NCI-H345 treated with DMSO at 0.1 percent for 48 hours (cell line): ENCODE data around the gene GLRA2.

Source experiments
- DNase-seq: peaks from one replicate; lab custom pipeline; 2025; ENCODE audit not compliant: unreplicated experiment; lab: John Stamatoyannopoulos, UW

GLRA2 gene

GRCh38 chrX:14697451-14697850 lies 168.1 kb downstream of the GLRA2 start:
- peak; percentile 2 for DNase-seq

GRCh38 chrX:14698790-14699189 lies 169.5 kb downstream of the GLRA2 start:
- no peak for DNase-seq

DNA sequence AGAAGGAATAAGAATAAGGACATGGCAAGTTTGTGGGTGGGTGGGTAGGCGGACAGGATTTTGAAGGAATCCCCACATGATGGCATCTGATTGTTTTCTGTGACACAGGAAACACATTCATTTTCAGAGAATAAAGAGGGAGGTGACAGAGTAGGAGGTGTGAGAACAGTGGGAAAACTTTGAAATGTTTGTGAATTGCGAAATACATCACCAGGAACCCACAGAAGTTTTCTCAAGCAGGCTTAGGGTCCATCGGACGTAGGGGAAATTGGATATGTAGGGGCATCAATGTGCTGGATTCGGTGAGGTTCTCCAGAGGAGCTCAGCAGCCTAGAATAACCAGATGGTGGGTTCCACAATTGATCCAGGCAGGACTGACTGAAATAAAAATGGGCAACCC lies 171.6 kb downstream of the GLRA2 start:
- no peak for DNase-seq

- no peak for DNase-seq
These were observed 172.8 kb downstream of the GLRA2 start for GRCh38 chrX:14702145-14702544.

DNA sequence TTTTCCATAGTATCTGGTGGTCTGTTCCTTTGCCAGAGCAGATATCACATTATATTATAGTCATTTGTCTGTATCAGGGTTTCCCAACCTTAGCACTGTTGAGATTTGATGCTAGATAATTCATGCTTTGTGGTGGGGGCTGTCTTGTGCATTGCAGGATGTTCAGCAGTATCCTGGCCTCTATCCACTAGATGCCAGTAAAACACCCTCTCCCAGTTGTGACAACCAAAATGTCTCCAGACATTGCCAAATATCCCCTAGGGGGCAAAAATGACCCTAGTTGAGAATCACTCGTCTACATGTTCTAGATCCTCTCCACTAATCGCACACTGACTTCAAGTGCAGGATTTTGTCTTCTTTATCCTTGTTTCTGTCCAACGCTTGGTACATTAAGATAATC lies 182.8 kb downstream of the GLRA2 start:
- no peak for DNase-seq

- DNase-seq, result no peak
These were observed 188.6 kb downstream of the GLRA2 start for GRCh38 chrX:14717949-14718348.

DNA sequence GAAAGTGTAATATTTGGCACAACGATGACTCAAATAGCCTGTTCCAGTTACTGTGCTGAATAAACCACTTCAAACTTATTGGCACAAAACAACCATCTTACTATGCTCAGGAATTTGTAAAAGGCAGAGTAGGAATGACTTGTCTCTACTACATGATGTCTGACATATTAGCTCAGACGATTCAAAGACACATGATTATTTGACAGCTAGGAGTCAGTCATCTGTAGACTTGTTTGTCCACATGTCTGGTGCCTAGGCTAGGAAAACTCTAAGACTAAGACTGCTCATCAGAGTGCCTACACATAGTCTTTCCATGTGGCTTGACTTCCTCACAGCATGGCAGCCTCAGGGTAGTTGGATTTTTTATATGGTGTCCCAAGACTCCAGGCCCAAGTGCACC lies 189.1 kb downstream of the GLRA2 start:
- DNase-seq, result no peak

GRCh38 chrX:14729058-14729457 lies 199.7 kb downstream of the GLRA2 start:
- DNase-seq, result no peak

DNA sequence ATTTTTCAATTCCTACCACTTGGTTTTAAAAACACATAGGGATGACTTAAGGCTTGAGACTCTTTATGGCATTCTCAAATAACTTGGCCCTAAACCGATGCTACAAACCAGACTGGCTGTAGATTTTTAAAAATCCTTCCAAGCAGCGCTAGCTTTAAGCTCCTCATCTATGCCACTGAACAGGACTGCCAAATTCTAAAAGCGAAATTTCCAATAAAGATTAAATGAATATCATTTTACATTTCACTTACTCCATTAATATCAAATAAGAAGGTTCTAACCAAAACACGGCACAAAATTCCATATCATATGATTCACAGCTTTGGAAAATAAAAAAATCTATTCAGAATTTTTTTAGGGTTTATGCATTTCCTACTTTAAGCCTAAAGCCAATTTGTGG lies 209.3 kb downstream of the GLRA2 start:
- no peak for DNase-seq

- DNase-seq, result no peak
These were observed 224.1 kb downstream of the GLRA2 start for GRCh38 chrX:14753441-14753840.

DNA sequence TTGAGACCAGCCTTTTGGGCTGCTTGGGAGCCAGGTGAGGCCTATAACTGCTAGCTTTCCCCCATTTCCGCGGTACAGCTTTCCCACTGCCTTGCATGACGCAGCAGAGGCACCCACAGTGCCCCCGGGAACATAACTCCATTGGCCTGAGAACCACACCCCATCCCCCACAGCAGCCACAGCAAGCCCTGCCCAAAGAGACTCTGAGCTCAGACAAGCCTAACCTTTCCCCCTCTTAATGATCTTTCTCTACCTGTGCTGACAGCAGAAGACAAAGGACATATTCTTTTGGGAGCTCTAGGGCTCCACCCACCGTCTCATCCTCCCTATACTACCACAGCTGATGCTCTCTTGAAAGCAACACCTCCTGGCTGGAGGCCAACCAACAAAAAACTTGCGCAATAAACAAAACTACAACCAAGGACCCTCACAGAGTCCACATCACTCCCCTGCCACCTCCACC lies 228.7 kb downstream of the GLRA2 start:
- DNase-seq, result no peak

- no peak for DNase-seq
These were observed 246.1 kb downstream of the GLRA2 start for GRCh38 chrX:14775416-14775815.

DNA sequence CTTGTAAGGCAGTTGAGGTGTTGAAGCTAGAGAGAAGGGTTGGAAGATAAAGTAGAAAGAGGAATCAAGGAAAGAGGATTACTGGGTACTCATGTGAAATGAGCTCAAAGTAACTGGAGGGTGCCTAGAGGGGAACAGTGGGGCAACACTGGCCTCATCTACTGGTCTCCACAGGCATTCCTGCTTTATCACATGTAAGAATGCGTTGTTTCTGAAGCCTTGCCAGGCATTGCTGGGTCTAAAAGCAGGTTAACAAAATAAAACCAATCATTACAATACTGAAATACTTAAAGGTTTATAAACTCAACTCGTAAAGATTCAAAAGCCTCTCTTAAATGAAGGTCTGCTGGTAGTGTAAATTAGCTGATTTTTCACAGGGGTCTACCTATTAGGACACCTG lies 247.6 kb downstream of the GLRA2 start:
- no peak for DNase-seq

GRCh38 chrX:14777525-14777924 lies 248.2 kb downstream of the GLRA2 start:
- no peak for DNase-seq

GRCh38 chrX:14779580-14779979 lies 250.2 kb downstream of the GLRA2 start:
- DNase-seq, result no peak
